Sigmoid colon (tissue), 4 donors: Measurements from ENCODE around the gene PIH1D2.

Experiments
- POLR2A ChIP-seq, 2 donors: fragments of 450-650 bp; IDR thresholded peaks; one replicate each; pipeline ENCODE4 v1.6.1; 2016; ENCODE audit warnings: antibody characterized with exemption in 2 of 2, mild to moderate bottlenecking in 2 of 2, moderate library complexity in 2 of 2
- POLR2AphosphoS5 ChIP-seq, 4 donors: sonication (generic); formaldehyde crosslinking; IDR thresholded peaks; one replicate each; pipeline ENCODE4 v1.6.1; 2017; ENCODE audit warnings: antibody characterized with exemption in 4 of 4
- TF ChIP-seq, protein P1 (sequence below), 4 experiments: fragments of 450-650 bp in 3 of 4; fragments of 200-600 bp in 1 of 4; IDR thresholded peaks; one replicate each; pipeline ENCODE4 v1.5.1; 2016 to 2019; ENCODE audit warnings: antibody characterized with exemption in 4 of 4, mild to moderate bottlenecking in 3 of 4, moderate library complexity in 2 of 4

DNA sequence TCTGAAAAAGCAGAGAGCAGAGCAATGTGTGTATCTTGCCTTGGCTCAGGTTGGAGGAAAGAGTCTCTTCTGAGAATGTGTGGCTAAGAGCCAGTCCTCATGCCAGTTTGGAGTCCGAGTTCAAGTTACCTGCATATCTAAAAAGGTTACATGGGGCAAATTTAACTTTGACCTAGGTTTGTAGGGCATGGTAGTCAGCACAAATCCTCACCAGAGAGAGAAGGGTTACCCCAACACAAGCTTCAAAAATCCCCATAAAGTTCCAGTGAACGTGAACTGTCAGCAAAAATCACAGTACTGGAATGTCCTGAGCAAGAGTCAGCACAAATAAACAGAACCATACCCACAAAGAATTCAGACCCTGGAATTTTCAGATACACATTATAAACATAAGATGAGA is 26.6 kb upstream of the PIH1D2 start:
- no peak for TF ChIP-seq POLR2A (IDR thresholded peaks at IDR 0.05)
- TF ChIP-seq, protein P1, sequence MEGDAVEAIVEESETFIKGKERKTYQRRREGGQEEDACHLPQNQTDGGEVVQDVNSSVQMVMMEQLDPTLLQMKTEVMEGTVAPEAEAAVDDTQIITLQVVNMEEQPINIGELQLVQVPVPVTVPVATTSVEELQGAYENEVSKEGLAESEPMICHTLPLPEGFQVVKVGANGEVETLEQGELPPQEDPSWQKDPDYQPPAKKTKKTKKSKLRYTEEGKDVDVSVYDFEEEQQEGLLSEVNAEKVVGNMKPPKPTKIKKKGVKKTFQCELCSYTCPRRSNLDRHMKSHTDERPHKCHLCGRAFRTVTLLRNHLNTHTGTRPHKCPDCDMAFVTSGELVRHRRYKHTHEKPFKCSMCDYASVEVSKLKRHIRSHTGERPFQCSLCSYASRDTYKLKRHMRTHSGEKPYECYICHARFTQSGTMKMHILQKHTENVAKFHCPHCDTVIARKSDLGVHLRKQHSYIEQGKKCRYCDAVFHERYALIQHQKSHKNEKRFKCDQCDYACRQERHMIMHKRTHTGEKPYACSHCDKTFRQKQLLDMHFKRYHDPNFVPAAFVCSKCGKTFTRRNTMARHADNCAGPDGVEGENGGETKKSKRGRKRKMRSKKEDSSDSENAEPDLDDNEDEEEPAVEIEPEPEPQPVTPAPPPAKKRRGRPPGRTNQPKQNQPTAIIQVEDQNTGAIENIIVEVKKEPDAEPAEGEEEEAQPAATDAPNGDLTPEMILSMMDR (IDR thresholded peaks at IDR 0.05), result no peak
- no peak for TF ChIP-seq POLR2AphosphoS5 (IDR thresholded peaks at IDR 0.05)
